Esophagus squamous epithelium (tissue), 4 donors: ENCODE results near the gene EMD.

Experiments used
- POLR2A ChIP-seq, 4 donors: fragments of 450-650 bp; IDR thresholded peaks; one replicate each; pipeline ENCODE4 v1.6.1; 2017; ENCODE audit warnings: antibody characterized with exemption in 4 of 4, mild to moderate bottlenecking in 4 of 4, moderate library complexity in 3 of 4
- TF ChIP-seq, protein P1 (sequence below), 6 experiments: fragments of 450-650 bp in 4 of 6; fragments of 200-600 bp in 2 of 6; sonication (generic) in 2 of 6; IDR thresholded peaks; one replicate each; pipeline ENCODE4 v1.5.1; 2016 to 2019; ENCODE audit warnings: antibody characterized with exemption in 6 of 6, mild to moderate bottlenecking in 4 of 6, moderate library complexity in 4 of 6

DNA sequence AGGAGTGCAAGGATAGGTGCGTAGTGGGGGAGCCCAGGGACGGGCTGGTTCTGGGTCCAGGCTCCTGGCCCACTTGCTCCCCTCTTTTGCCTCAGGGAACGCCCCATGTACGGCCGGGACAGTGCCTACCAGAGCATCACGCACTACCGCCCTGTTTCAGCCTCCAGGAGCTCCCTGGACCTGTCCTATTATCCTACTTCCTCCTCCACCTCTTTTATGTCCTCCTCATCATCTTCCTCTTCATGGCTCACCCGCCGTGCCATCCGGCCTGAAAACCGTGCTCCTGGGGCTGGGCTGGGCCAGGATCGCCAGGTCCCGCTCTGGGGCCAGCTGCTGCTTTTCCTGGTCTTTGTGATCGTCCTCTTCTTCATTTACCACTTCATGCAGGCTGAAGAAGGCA lies 1.7 kb downstream of the EMD start:
- TF ChIP-seq, protein P1, sequence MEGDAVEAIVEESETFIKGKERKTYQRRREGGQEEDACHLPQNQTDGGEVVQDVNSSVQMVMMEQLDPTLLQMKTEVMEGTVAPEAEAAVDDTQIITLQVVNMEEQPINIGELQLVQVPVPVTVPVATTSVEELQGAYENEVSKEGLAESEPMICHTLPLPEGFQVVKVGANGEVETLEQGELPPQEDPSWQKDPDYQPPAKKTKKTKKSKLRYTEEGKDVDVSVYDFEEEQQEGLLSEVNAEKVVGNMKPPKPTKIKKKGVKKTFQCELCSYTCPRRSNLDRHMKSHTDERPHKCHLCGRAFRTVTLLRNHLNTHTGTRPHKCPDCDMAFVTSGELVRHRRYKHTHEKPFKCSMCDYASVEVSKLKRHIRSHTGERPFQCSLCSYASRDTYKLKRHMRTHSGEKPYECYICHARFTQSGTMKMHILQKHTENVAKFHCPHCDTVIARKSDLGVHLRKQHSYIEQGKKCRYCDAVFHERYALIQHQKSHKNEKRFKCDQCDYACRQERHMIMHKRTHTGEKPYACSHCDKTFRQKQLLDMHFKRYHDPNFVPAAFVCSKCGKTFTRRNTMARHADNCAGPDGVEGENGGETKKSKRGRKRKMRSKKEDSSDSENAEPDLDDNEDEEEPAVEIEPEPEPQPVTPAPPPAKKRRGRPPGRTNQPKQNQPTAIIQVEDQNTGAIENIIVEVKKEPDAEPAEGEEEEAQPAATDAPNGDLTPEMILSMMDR (IDR thresholded peaks at IDR 0.05) = no peak
- no peak for TF ChIP-seq POLR2A (IDR thresholded peaks at IDR 0.05)
